HG03575 (cell line): ENCODE data around the gene CD96.

Experiments
- ATAC-seq: cut with Tn5 transposase; IDR thresholded peaks from one replicate; pipeline ENCODE4 v1.9.1; 2021; ENCODE audit not compliant: unreplicated experiment, insufficient number of reproducible peaks, low FRiP score; ENCODE audit errors: extremely low read depth

Gene CD96

GRCh38 chr3:111589303-111590142 lies 47.5 kb downstream of the CD96 start:
- no peak for ATAC-seq

- no peak for ATAC-seq
Measured at GRCh38 chr3:111590143-111590491, 48.1 kb downstream of the CD96 start.

- ATAC-seq: no peak
Measured at GRCh38 chr3:111591555-111591954, 49.6 kb downstream of the CD96 start.

GRCh38 chr3:111592143-111592542 lies 50.1 kb downstream of the CD96 start:
- no peak for ATAC-seq

- no peak for ATAC-seq
Measured at GRCh38 chr3:111592936-111593335, 50.9 kb downstream of the CD96 start.

- no peak for ATAC-seq
Measured at GRCh38 chr3:111593666-111594065, 51.7 kb downstream of the CD96 start.

- ATAC-seq: peak; percentile 61
Measured at GRCh38 chr3:111594205-111594604, 52.2 kb downstream of the CD96 start.

- ATAC-seq: no peak
Measured at GRCh38 chr3:111594781-111595180, 52.8 kb downstream of the CD96 start.

- ATAC-seq: no peak
Measured at GRCh38 chr3:111595232-111595631, 53.2 kb downstream of the CD96 start, which contains the start of gene ZBED2. ZBED2 (minus strand) TSS chr3:111595346; CDS start chr3:111594201, 1,145 bp downstream.

- ATAC-seq: no peak
Measured at GRCh38 chr3:111596328-111596727, 54.3 kb downstream of the CD96 start.

- no peak for ATAC-seq
Measured at GRCh38 chr3:111598139-111598538, 56.1 kb downstream of the CD96 start.

- no peak for ATAC-seq
Measured at GRCh38 chr3:111598552-111598951, 56.6 kb downstream of the CD96 start.

- no peak for ATAC-seq
Measured at GRCh38 chr3:111601810-111602209, 59.8 kb downstream of the CD96 start.

- no peak for ATAC-seq
Measured at GRCh38 chr3:111603679-111604078, 61.7 kb downstream of the CD96 start.

GRCh38 chr3:111604119-111604518 lies 62.1 kb downstream of the CD96 start:
- ATAC-seq: no peak

- ATAC-seq: no peak
Measured at GRCh38 chr3:111605018-111605417, 63.0 kb downstream of the CD96 start.

GRCh38 chr3:111605493-111605892 lies 63.5 kb downstream of the CD96 start:
- ATAC-seq: no peak

GRCh38 chr3:111607240-111607920 lies 65.4 kb downstream of the CD96 start:
- no peak for ATAC-seq

- ATAC-seq: no peak
Measured at GRCh38 chr3:111608383-111608782, 66.4 kb downstream of the CD96 start.

GRCh38 chr3:111609700-111610099 lies 67.7 kb downstream of the CD96 start:
- no peak for ATAC-seq
